Muscle of leg (tissue), 11 donors: ENCODE data around the gene LTK. TPM values are rescaled to one million over a fixed set of nuclear protein-coding genes. Genes with fewer than 3 reads are reported as not detected.

Source experiments
- DNase-seq: peaks from one replicate; pipeline ENCODE4 v3.0.0; 2013
- H3K27ac ChIP-seq: one replicate; pipeline ENCODE4 v1.5.1; 2013; ENCODE audit warnings: mild to moderate bottlenecking, low read length, control low read depth
- H3K27me3 ChIP-seq: one replicate; pipeline ENCODE4 v1.6.1; 2013; ENCODE audit warnings: low read length; ENCODE audit not compliant: control insufficient read depth, insufficient read depth
- H3K36me3 ChIP-seq: one replicate; pipeline ENCODE4 v1.6.1; 2013; ENCODE audit warnings: low read length; ENCODE audit not compliant: control insufficient read depth, insufficient read depth
- H3K4me1 ChIP-seq: one replicate; pipeline ENCODE4 v1.6.1; 2013; ENCODE audit warnings: low read length; ENCODE audit not compliant: control insufficient read depth, insufficient read depth
- H3K4me3 ChIP-seq: one replicate; pipeline ENCODE4 v1.5.1; 2013; ENCODE audit warnings: low read length, control low read depth
- H3K9me3 ChIP-seq: replicated peaks from 2 replicates; pipeline ENCODE4 v1.6.1; 2013; ENCODE audit warnings: low read depth, low read length; ENCODE audit not compliant: control insufficient read depth
- WGBS: methylation state at CpG from one replicate; pipeline ENCODE4 v1.1.5; 2013; ENCODE audit warnings: missing lambda C conversion rate; ENCODE audit not compliant: insufficient coverage; 5-methylcytosine and 5-hydroxymethylcytosine counted together
- polyA plus RNA-seq, 8 donors: library from polyadenylated mRNA; unstranded; fragments of 120-200 nt; gene quantifications; one replicate each; pipeline versions ENCODE4 v1.2.1 to v1.2.3, GENCODE V29; 2013; ENCODE audit warnings: inconsistent platforms in 1 of 8, low replicate concordance in 1 of 8; ENCODE audit not compliant: insufficient read length in 8 of 8, insufficient read depth in 1 of 8
- total RNA-seq: library from RNA; stranded (reverse); fragments of 120-200 nt; gene quantifications from one replicate; pipeline ENCODE4 v1.2.4, GENCODE V29; 2013

LTK gene
- total and polyA plus RNA-seq, 9 donors = 6.1 to 23.9 (median 12.1) TPM

- DNase-seq = no peak
- Histone ChIP-seq H3K36me3 (peaks cover 46% of the 10 kb centered on the region), H3K27me3 (no peaks in the 10 kb centered on the region), H3K27ac (no peak overlapping the region), H3K9me3 (no peaks in the 10 kb centered on the region), H3K4me3 (no peak overlapping the region), H3K4me1 (no peaks in the 10 kb centered on the region)
- WGBS = 100% methylated on average over 1 of the region's 1 CpG
Measured at GRCh38 chr15:41535544-41535943, 21.9 kb upstream of the LTK start.

GRCh38 chr15:41530363-41530956, 16.8 kb upstream of the LTK start:
- H3K4me1 ChIP-seq = no peaks in the 10 kb centered on the region
- no peaks in the 10 kb centered on the region for H3K27me3 ChIP-seq
- H3K27ac ChIP-seq = no peak overlapping the region
- H3K9me3 ChIP-seq = no peaks in the 10 kb centered on the region
- 60% methylated on average over 4 of the region's 6 CpGs for WGBS
- no peak for DNase-seq
- H3K36me3 ChIP-seq = peaks cover 76% of the 10 kb centered on the region
- H3K4me3 ChIP-seq = no peak overlapping the region

- DNase-seq = no peak
- WGBS = 83% methylated on average over 5 of the region's 5 CpGs
- peaks cover 60% of the 10 kb centered on the region for H3K36me3 ChIP-seq
- no peaks in the 10 kb centered on the region for H3K9me3 ChIP-seq
- H3K27me3 ChIP-seq = no peaks in the 10 kb centered on the region
- H3K27ac ChIP-seq = no peak overlapping the region
- no peaks in the 10 kb centered on the region for H3K4me1 ChIP-seq
- H3K4me3 ChIP-seq = no peak overlapping the region
Measured at GRCh38 chr15:41523097-41523496, 9.5 kb upstream of the LTK start.

GRCh38 chr15:41521614-41522013, 8.0 kb upstream of the LTK start:
- 77% methylated on average over 9 of the region's 9 CpGs for WGBS
- Histone ChIP-seq H3K4me1 (no peaks in the 10 kb centered on the region), H3K27me3 (no peaks in the 10 kb centered on the region), H3K36me3 (peaks cover 59% of the 10 kb centered on the region), H3K27ac (no peak overlapping the region), H3K9me3 (no peaks in the 10 kb centered on the region), H3K4me3 (no peak overlapping the region)
- no peak for DNase-seq

GRCh38 chr15:41520636-41521035, 7.0 kb upstream of the LTK start:
- no peak for DNase-seq
- no peaks in the 10 kb centered on the region for H3K9me3 ChIP-seq
- H3K36me3 ChIP-seq = peaks cover 52% of the 10 kb centered on the region
- WGBS = 94% methylated on average over 14 of the region's 17 CpGs
- no peaks in the 10 kb centered on the region for H3K4me1 ChIP-seq
- no peak overlapping the region for H3K4me3 ChIP-seq
- no peaks in the 10 kb centered on the region for H3K27me3 ChIP-seq
- no peak overlapping the region for H3K27ac ChIP-seq

GRCh38 chr15:41517895-41518449, 4.3 kb upstream of the LTK start:
- Histone ChIP-seq H3K4me3 (no peak overlapping the region), H3K27ac (no peak overlapping the region), H3K27me3 (peaks cover 15% of the 10 kb centered on the region), H3K9me3 (no peaks in the 10 kb centered on the region), H3K36me3 (peaks cover 36% of the 10 kb centered on the region), H3K4me1 (peaks cover 10% of the 10 kb centered on the region)
- WGBS = 87% methylated on average over 7 of the region's 8 CpGs
- DNase-seq = no peak

GRCh38 chr15:41512940-41513505, 604 bp downstream of the LTK start:
- no peak for DNase-seq
- peaks cover 54% of the 10 kb centered on the region for H3K27me3 ChIP-seq
- peak overlapping the region; percentile 50 for H3K4me3 ChIP-seq
- peaks cover 26% of the 10 kb centered on the region for H3K4me1 ChIP-seq
- H3K9me3 ChIP-seq = no peaks in the 10 kb centered on the region
- peak overlapping the region; percentile 54 for H3K27ac ChIP-seq
- WGBS = under 1% methylated on average over 40 of the region's 40 CpGs
- H3K36me3 ChIP-seq = peaks cover 13% of the 10 kb centered on the region

GRCh38 chr15:41512512-41512939, 1.1 kb downstream of the LTK start:
- WGBS = 3% methylated on average over 33 of the region's 33 CpGs
- Histone ChIP-seq H3K4me1 (peaks cover 26% of the 10 kb centered on the region), H3K4me3 (peak overlapping the region; percentile 50), H3K9me3 (no peaks in the 10 kb centered on the region), H3K27me3 (peaks cover 59% of the 10 kb centered on the region), H3K27ac (peak overlapping the region; percentile 15), H3K36me3 (peaks cover 8% of the 10 kb centered on the region)
- no peak for DNase-seq

GRCh38 chr15:41511899-41512369, 1.7 kb downstream of the LTK start:
- Histone ChIP-seq H3K9me3 (no peaks in the 10 kb centered on the region), H3K27me3 (peaks cover 64% of the 10 kb centered on the region), H3K4me1 (peaks cover 26% of the 10 kb centered on the region), H3K4me3 (no peak overlapping the region), H3K27ac (no peak overlapping the region), H3K36me3 (peaks cover 2% of the 10 kb centered on the region)
- DNase-seq = no peak
- under 1% methylated on average over 43 of the region's 49 CpGs for WGBS

- no peaks in the 10 kb centered on the region for H3K9me3 ChIP-seq
- no peak overlapping the region for H3K4me3 ChIP-seq
- DNase-seq = no peak
- peaks cover 66% of the 10 kb centered on the region for H3K27me3 ChIP-seq
- no peak overlapping the region for H3K27ac ChIP-seq
- H3K36me3 ChIP-seq = no peaks in the 10 kb centered on the region
- H3K4me1 ChIP-seq = peaks cover 26% of the 10 kb centered on the region
- WGBS = 3% methylated on average over 43 of the region's 56 CpGs
Measured at GRCh38 chr15:41511331-41511898, 2.2 kb downstream of the LTK start.
